Measurements from ENCODE around the gene PLD2. TPM values are rescaled to one million over a fixed set of nuclear protein-coding genes. Genes with fewer than 3 reads are reported as not detected.
"Not testable (repeated sequence)": the region's sequence is repeated elsewhere in the genome, so short reads cannot be mapped to it uniquely, and the experiment has no call there.

The PLD2 gene
- total RNA-seq, 2 experiments from 2014 or later, result 12.3 to 14.1 TPM

- ChIA-PET POLR2A (no interaction called here), CTCF (interaction anchor here (0.6 kb wide), 1 partner anchor 87 kb away, joined by 3 read pairs; the partner anchor contains the start of gene C17orf107)
- DNase-seq, result no peak
- no peaks in the 10 kb centered on the region for H3K9me3 Mint-ChIP-seq (ENCODE audit: low read depth)
- intact Hi-C loops (cut with DNase I, micrococcal nuclease), result no loop called here
- peaks cover 9% of the 10 kb centered on the region for H3K36me3 Mint-ChIP-seq (ENCODE audit: low read depth)
- no peaks in the 10 kb centered on the region for H3K27me3 Mint-ChIP-seq
- ATAC-seq, result no peak
- no peak overlapping the region for H3K27ac Mint-ChIP-seq
- H3K4me1 Mint-ChIP-seq, result peaks cover 2% of the 10 kb centered on the region
- H3K4me3 Mint-ChIP-seq, result no peak overlapping the region
These were observed 5.7 kb downstream of the PLD2 start for GRCh38 chr17:4812690-4813089.

- H3K9me3 Mint-ChIP-seq (ENCODE audit: low read depth), result no peaks in the 10 kb centered on the region
- ChIA-PET POLR2A (no interaction called here), CTCF (no interaction called here)
- intact Hi-C loops (cut with DNase I, micrococcal nuclease), result no loop called here
- DNase-seq (no peak), ATAC-seq (no peak)
- peaks cover 10% of the 10 kb centered on the region for H3K36me3 Mint-ChIP-seq (ENCODE audit: low read depth)
- H3K27ac Mint-ChIP-seq, result no peak overlapping the region
- H3K4me1 Mint-ChIP-seq, result no peaks in the 10 kb centered on the region
- H3K4me3 Mint-ChIP-seq, result no peak overlapping the region
- H3K27me3 Mint-ChIP-seq, result no peaks in the 10 kb centered on the region
These were observed 8.2 kb downstream of the PLD2 start for GRCh38 chr17:4815043-4815675.

GRCh38 chr17:4816826-4817225 is 9.9 kb downstream of the PLD2 start:
- H3K27me3 Mint-ChIP-seq, result no peaks in the 10 kb centered on the region
- ChIA-PET CTCF (no interaction called here), POLR2A (no interaction called here)
- H3K9me3 Mint-ChIP-seq (ENCODE audit: low read depth), result no peaks in the 10 kb centered on the region
- intact Hi-C loops (cut with DNase I, micrococcal nuclease), result no loop called here
- H3K4me1 Mint-ChIP-seq, result no peaks in the 10 kb centered on the region
- no peak for DNase-seq
- no peak overlapping the region for H3K27ac Mint-ChIP-seq
- H3K36me3 Mint-ChIP-seq (ENCODE audit: low read depth), result peaks cover 9% of the 10 kb centered on the region
- no peak overlapping the region for H3K4me3 Mint-ChIP-seq
- no peak for ATAC-seq

- CTCF ChIA-PET, result no interaction called here
- POLR2A ChIA-PET, result no interaction called here
These were observed 11.3 kb downstream of the PLD2 start for GRCh38 chr17:4818276-4818675.

GRCh38 chr17:4822835-4823234 is 15.9 kb downstream of the PLD2 start:
- H3K4me3 Mint-ChIP-seq, result no peak overlapping the region
- no peak for ATAC-seq
- intact Hi-C loops (cut with DNase I, micrococcal nuclease), result no loop called here
- no peaks in the 10 kb centered on the region for H3K27me3 Mint-ChIP-seq
- ChIA-PET CTCF (interaction anchor here (0.5 to 0.7 kb wide), 2 partner anchors 114 to 180 kb away, joined by 3 read pairs; no protein-coding TSS in a partner anchor), POLR2A (no interaction called here)
- H3K36me3 Mint-ChIP-seq (ENCODE audit: low read depth), result peaks cover 2% of the 10 kb centered on the region
- no peaks in the 10 kb centered on the region for H3K9me3 Mint-ChIP-seq (ENCODE audit: low read depth)
- H3K27ac Mint-ChIP-seq, result no peak overlapping the region
- DNase-seq, result no peak
- no peaks in the 10 kb centered on the region for H3K4me1 Mint-ChIP-seq

More at GRCh38 chr17:4818276-4818675, 11.3 kb downstream of the PLD2 start:
- DNase-seq (no peak), ATAC-seq (no peak)
- H3K4me1 Mint-ChIP-seq, result no peaks in the 10 kb centered on the region
- H3K4me3 Mint-ChIP-seq, result no peak overlapping the region
- intact Hi-C loops (cut with DNase I, micrococcal nuclease), result no loop called here
- H3K27ac Mint-ChIP-seq, result no peak overlapping the region
- no peaks in the 10 kb centered on the region for H3K27me3 Mint-ChIP-seq
- no peaks in the 10 kb centered on the region for H3K9me3 Mint-ChIP-seq (ENCODE audit: low read depth)
- peaks cover 9% of the 10 kb centered on the region for H3K36me3 Mint-ChIP-seq (ENCODE audit: low read depth)

GRCh38 chr17:4823373-4824089 is 16.6 kb downstream of the PLD2 start:
- H3K36me3 Mint-ChIP-seq (ENCODE audit: low read depth), result peaks cover 2% of the 10 kb centered on the region
- no peak for DNase-seq
- POLR2A ChIA-PET, result no interaction called here
- ATAC-seq, result no peak
- H3K9me3 Mint-ChIP-seq (ENCODE audit: low read depth), result no peaks in the 10 kb centered on the region
- H3K27ac Mint-ChIP-seq, result no peak overlapping the region
- no peaks in the 10 kb centered on the region for H3K4me1 Mint-ChIP-seq
- no peak overlapping the region for H3K4me3 Mint-ChIP-seq
- CTCF ChIA-PET, result interaction anchor here (0.6 to 0.7 kb wide), 3 partner anchors 35 to 179 kb away, joined by 3 read pairs; no protein-coding TSS in a partner anchor
- intact Hi-C loops (cut with DNase I, micrococcal nuclease), result no loop called here
- H3K27me3 Mint-ChIP-seq, result no peaks in the 10 kb centered on the region

- POLR2A ChIA-PET, result no interaction called here
- CTCF ChIA-PET, result no interaction called here
These were observed 20.4 kb downstream of the PLD2 start for GRCh38 chr17:4827399-4827798.

GRCh38 chr17:4832829-4833177 is 25.9 kb downstream of the PLD2 start:
- CTCF ChIA-PET, result not testable (repeated sequence)

More at GRCh38 chr17:4827399-4827798, 20.4 kb downstream of the PLD2 start:
- Mint-ChIP-seq H3K27me3 (no peaks in the 10 kb centered on the region), H3K36me3 (ENCODE audit: low read depth) (no peaks in the 10 kb centered on the region), H3K4me3 (no peak overlapping the region), H3K9me3 (ENCODE audit: low read depth) (no peaks in the 10 kb centered on the region), H3K4me1 (no peaks in the 10 kb centered on the region), H3K27ac (no peak overlapping the region)
- DNase-seq, result no peak
- intact Hi-C loops (cut with DNase I, micrococcal nuclease), result no loop called here
- no peak for ATAC-seq

GRCh38 chr17:4833178-4833940 is 26.4 kb downstream of the PLD2 start, which contains the start of gene MINK1:
Gene MINK1, plus strand, starts transcription at chr17:4833340. Its CDS starts 244 bp downstream, at chr17:4833584.
- peak; percentile 93 for ATAC-seq
- Mint-ChIP-seq H3K27me3 (no peaks in the 10 kb centered on the region), H3K27ac (peak within 1 kb of the TSS; percentile 91), H3K4me1 (peaks cover 28% of the 10 kb centered on the region), H3K36me3 (ENCODE audit: low read depth) (no peaks in the 10 kb centered on the region), H3K9me3 (ENCODE audit: low read depth) (no peaks in the 10 kb centered on the region), H3K4me3 (peak within 1 kb of the TSS; percentile 90)
- intact Hi-C loops (cut with DNase I, micrococcal nuclease), result loop anchor here (1.0 to 2.0 kb wide), 14 partner anchors 26 to 869 kb away; partner anchors contain the start of genes ARRB2 (in 2 of the 2), ATP2A3 (in 1 of the 2), C17orf107 (in 1 of the 2) and CXCL16 (in 1 of the 2)
- ChIA-PET POLR2A (interaction anchor here (0.6 to 0.7 kb wide), 2 partner anchors 8 to 72 kb away, joined by 3 read pairs; no protein-coding TSS in a partner anchor), CTCF (interaction anchor here (0.7 kb wide), 1 partner anchor 34 kb away, joined by 4 read pairs; no protein-coding TSS in a partner anchor)
- DNase-seq, result peak; percentile 92

More at GRCh38 chr17:4832829-4833177, 25.9 kb downstream of the PLD2 start:
- POLR2A ChIA-PET, result interaction anchor here (0.6 to 0.7 kb wide), 2 partner anchors 8 to 72 kb away, joined by 3 read pairs; no protein-coding TSS in a partner anchor
- peak; percentile 14 for ATAC-seq
- H3K27me3 Mint-ChIP-seq; H3K9me3 Mint-ChIP-seq (ENCODE audit: low read depth); DNase-seq; H3K36me3 Mint-ChIP-seq (ENCODE audit: low read depth): not testable (repeated sequence)
- H3K4me1 Mint-ChIP-seq, result peaks cover 25% of the 10 kb centered on the region
- peak overlapping the region; percentile 91 for H3K27ac Mint-ChIP-seq
- peak overlapping the region; percentile 90 for H3K4me3 Mint-ChIP-seq
- intact Hi-C loops (cut with DNase I, micrococcal nuclease), result loop anchor here (1.0 to 2.0 kb wide), 14 partner anchors 26 to 869 kb away; partner anchors contain the start of genes ARRB2 (in 2 of the 2), ATP2A3 (in 1 of the 2), C17orf107 (in 1 of the 2) and CXCL16 (in 1 of the 2)

GRCh38 chr17:4833941-4834680 is 27.2 kb downstream of the PLD2 start:
- ChIA-PET CTCF (interaction anchor here (0.7 kb wide), 1 partner anchor 34 kb away, joined by 4 read pairs; no protein-coding TSS in a partner anchor), POLR2A (no interaction called here)
- intact Hi-C loops (cut with DNase I, micrococcal nuclease), result loop anchor here (1.0 to 2.0 kb wide), 14 partner anchors 27 to 870 kb away; partner anchors contain the start of genes ARRB2 (in 2 of the 2), ATP2A3 (in 1 of the 2), C17orf107 (in 1 of the 2) and CXCL16 (in 1 of the 2)
- Mint-ChIP-seq H3K36me3 (ENCODE audit: low read depth) (no peaks in the 10 kb centered on the region), H3K27me3 (no peaks in the 10 kb centered on the region), H3K4me3 (peak overlapping the region; percentile 90), H3K4me1 (peaks cover 30% of the 10 kb centered on the region), H3K9me3 (ENCODE audit: low read depth) (no peaks in the 10 kb centered on the region), H3K27ac (peak overlapping the region; percentile 80)
- peak; percentile 29 for DNase-seq
- ATAC-seq, result no peak
